ENCODE measurements around the gene ANKS1B. TPM values are rescaled to one million over a fixed set of nuclear protein-coding genes. Genes with fewer than 3 reads are reported as not detected.
"Not testable (repeated sequence)": the region's sequence is repeated elsewhere in the genome, so short reads cannot be mapped to it uniquely, and the experiment has no call there.

The ANKS1B gene
- total RNA-seq, 1 donor from 2014 or later = 11.3 TPM

- H3K36me3 Mint-ChIP-seq (ENCODE audit: unreplicated experiment) = peaks cover 8% of the 10 kb centered on the region
- H3K27ac Mint-ChIP-seq (ENCODE audit: unreplicated experiment) = no peak overlapping the region
- H3K27me3 Mint-ChIP-seq (ENCODE audit: unreplicated experiment) = no peaks in the 10 kb centered on the region
- H3K4me3 Mint-ChIP-seq (ENCODE audit: unreplicated experiment) = no peak overlapping the region
- TF ChIP-seq CTCF (IDR thresholded peaks at IDR 0.05; ENCODE audit: partially characterized antibody, unreplicated experiment) = no peak
- no peaks in the 10 kb centered on the region for H3K9me3 Mint-ChIP-seq (ENCODE audit: unreplicated experiment)
- DNase-seq = no peak
- no peaks in the 10 kb centered on the region for H3K4me1 Mint-ChIP-seq (ENCODE audit: low read depth, unreplicated experiment)
These were observed 35.6 kb upstream of the ANKS1B start for GRCh38 chr12:100020370-100020769.

GRCh38 chr12:100017056-100017455 lies 32.3 kb upstream of the ANKS1B start:
- TF ChIP-seq CTCF (IDR thresholded peaks at IDR 0.05; ENCODE audit: partially characterized antibody, unreplicated experiment) = no peak
- no peaks in the 10 kb centered on the region for H3K27me3 Mint-ChIP-seq (ENCODE audit: unreplicated experiment)
- peaks cover 6% of the 10 kb centered on the region for H3K36me3 Mint-ChIP-seq (ENCODE audit: unreplicated experiment)
- peaks cover under 1% of the 10 kb centered on the region for H3K9me3 Mint-ChIP-seq (ENCODE audit: unreplicated experiment)
- no peak overlapping the region for H3K27ac Mint-ChIP-seq (ENCODE audit: unreplicated experiment)
- no peak overlapping the region for H3K4me3 Mint-ChIP-seq (ENCODE audit: unreplicated experiment)
- no peaks in the 10 kb centered on the region for H3K4me1 Mint-ChIP-seq (ENCODE audit: low read depth, unreplicated experiment)
- no peak for DNase-seq

- not testable (repeated sequence) for DNase-seq; H3K27ac Mint-ChIP-seq (ENCODE audit: unreplicated experiment)
These were observed 31.6 kb upstream of the ANKS1B start for GRCh38 chr12:100016304-100016703.

GRCh38 chr12:100005846-100006245 lies 21.1 kb upstream of the ANKS1B start:
- not testable (repeated sequence) for H3K9me3 Mint-ChIP-seq (ENCODE audit: unreplicated experiment); H3K36me3 Mint-ChIP-seq (ENCODE audit: unreplicated experiment); H3K27me3 Mint-ChIP-seq (ENCODE audit: unreplicated experiment); H3K4me3 Mint-ChIP-seq (ENCODE audit: unreplicated experiment); DNase-seq; H3K27ac Mint-ChIP-seq (ENCODE audit: unreplicated experiment); H3K4me1 Mint-ChIP-seq (ENCODE audit: low read depth, unreplicated experiment)

More at GRCh38 chr12:100016304-100016703, 31.6 kb upstream of the ANKS1B start:
- H3K9me3 Mint-ChIP-seq (ENCODE audit: unreplicated experiment); H3K27me3 Mint-ChIP-seq (ENCODE audit: unreplicated experiment); H3K36me3 Mint-ChIP-seq (ENCODE audit: unreplicated experiment); H3K4me3 Mint-ChIP-seq (ENCODE audit: unreplicated experiment); H3K4me1 Mint-ChIP-seq (ENCODE audit: low read depth, unreplicated experiment): not testable (repeated sequence)

GRCh38 chr12:99997806-99998205 lies 13.1 kb upstream of the ANKS1B start:
- Mint-ChIP-seq H3K4me3 (ENCODE audit: unreplicated experiment) (no peak overlapping the region), H3K4me1 (ENCODE audit: low read depth, unreplicated experiment) (no peaks in the 10 kb centered on the region), H3K27ac (ENCODE audit: unreplicated experiment) (no peak overlapping the region), H3K27me3 (ENCODE audit: unreplicated experiment) (peaks cover 4% of the 10 kb centered on the region), H3K36me3 (ENCODE audit: unreplicated experiment) (no peaks in the 10 kb centered on the region), H3K9me3 (ENCODE audit: unreplicated experiment) (peaks cover 2% of the 10 kb centered on the region)
- TF ChIP-seq CTCF (IDR thresholded peaks at IDR 0.05; ENCODE audit: partially characterized antibody, unreplicated experiment) = no peak
- no peak for DNase-seq

GRCh38 chr12:99996095-99996494 lies 11.4 kb upstream of the ANKS1B start:
- TF ChIP-seq CTCF (IDR thresholded peaks at IDR 0.05; ENCODE audit: partially characterized antibody, unreplicated experiment) = no peak
- H3K4me1 Mint-ChIP-seq (ENCODE audit: low read depth, unreplicated experiment) = no peaks in the 10 kb centered on the region

More at GRCh38 chr12:99996095-99996494, 11.4 kb upstream of the ANKS1B start:
- H3K27me3 Mint-ChIP-seq (ENCODE audit: unreplicated experiment) = peaks cover 4% of the 10 kb centered on the region
- H3K36me3 Mint-ChIP-seq (ENCODE audit: unreplicated experiment) = no peaks in the 10 kb centered on the region
- DNase-seq = no peak
- peaks cover 2% of the 10 kb centered on the region for H3K9me3 Mint-ChIP-seq (ENCODE audit: unreplicated experiment)
- no peak overlapping the region for H3K4me3 Mint-ChIP-seq (ENCODE audit: unreplicated experiment)
- H3K27ac Mint-ChIP-seq (ENCODE audit: unreplicated experiment) = no peak overlapping the region

All from glutamatergic neuron (in vitro differentiated cells).